Left ventricle myocardium inferior (tissue), 1 donor: ENCODE data around the gene ACADSB. TPM values are rescaled to one million over a fixed set of nuclear protein-coding genes. Genes with fewer than 3 reads are reported as not detected.

Source experiments
- DNase-seq: peaks from one replicate; pipeline ENCODE4 v3.0.0-alpha.2; 2020
- H3K27ac ChIP-seq: fragments of 200-600 bp; replicated peaks from 2 replicates; pipeline ENCODE4 v1.8.0; 2021
- H3K27me3 ChIP-seq: fragments of 200-600 bp; 2 replicates; pipeline ENCODE4 v1.8.0; 2021; ENCODE audit warnings: low read depth
- H3K36me3 ChIP-seq: fragments of 200-600 bp; 2 replicates; pipeline ENCODE4 v1.8.0; 2021
- H3K4me1 ChIP-seq: fragments of 200-600 bp; 2 replicates; pipeline ENCODE4 v1.8.0; 2021
- H3K4me3 ChIP-seq: fragments of 200-600 bp; 2 replicates; pipeline ENCODE4 v1.8.0; 2021; ENCODE audit warnings: mild to moderate bottlenecking, moderate library complexity
- H3K9me3 ChIP-seq: fragments of 200-600 bp; replicated peaks from 2 replicates; pipeline ENCODE4 v1.8.0; 2021
- CTCF ChIP-seq: fragments of 200-600 bp; IDR thresholded peaks from 2 replicates; pipeline ENCODE4 v1.8.0; 2021; ENCODE audit warnings: antibody characterized with exemption, mild to moderate bottlenecking, borderline replicate concordance
- intact Hi-C: fragments of 100-400 bp; cut with micrococcal nuclease; formaldehyde crosslinking; loops from one replicate; pipeline ENCODE4 v1.11.0; 2022
- total RNA-seq: library from RNA; stranded (reverse); fragmentation: NEBNext Ultra II Directional; extraction: Animal tissue kit (Norgen Biotek cat#: 25700); gene quantifications from one replicate; pipeline ENCODE4 v1.2.1, GENCODE V29; 2021
- donor health status: DM: no; HTN: yes; CAD: no; lungs with severe emphysema.

ACADSB gene
- total RNA-seq, 1 donor from 2014 or later = 109 TPM

GRCh38 chr10:122986335-122986734 lies 22.5 kb upstream of the ACADSB start:
- TF ChIP-seq CTCF = no peak
- Histone ChIP-seq H3K36me3 (peaks cover 6% of the 10 kb centered on the region), H3K4me3 (no peak overlapping the region), H3K27ac (no peak overlapping the region), H3K27me3 (no peaks in the 10 kb centered on the region), H3K9me3 (no peaks in the 10 kb centered on the region), H3K4me1 (no peaks in the 10 kb centered on the region)
- DNase-seq = no peak
- intact Hi-C loops = no loop called here

DNA sequence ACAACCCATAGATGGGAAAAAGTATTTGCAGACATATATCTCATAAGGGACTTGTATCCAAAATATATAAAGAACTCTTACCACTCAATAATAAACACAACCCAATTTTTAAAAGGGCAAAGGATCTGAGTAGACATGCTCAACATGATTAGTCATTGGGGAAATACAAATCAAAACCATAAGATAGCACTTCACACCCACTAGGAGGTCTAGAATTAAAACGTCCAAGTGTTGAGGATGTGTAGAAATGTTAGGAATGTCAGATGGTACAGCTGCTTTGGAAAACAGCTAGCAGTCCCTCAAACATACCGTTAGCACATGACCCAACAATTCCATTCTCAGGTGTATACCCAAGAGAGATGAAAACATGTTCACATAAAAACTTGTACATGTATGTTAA lies 20.3 kb upstream of the ACADSB start:
- Histone ChIP-seq H3K27me3 (no peaks in the 10 kb centered on the region), H3K36me3 (peaks cover 9% of the 10 kb centered on the region)

DNA sequence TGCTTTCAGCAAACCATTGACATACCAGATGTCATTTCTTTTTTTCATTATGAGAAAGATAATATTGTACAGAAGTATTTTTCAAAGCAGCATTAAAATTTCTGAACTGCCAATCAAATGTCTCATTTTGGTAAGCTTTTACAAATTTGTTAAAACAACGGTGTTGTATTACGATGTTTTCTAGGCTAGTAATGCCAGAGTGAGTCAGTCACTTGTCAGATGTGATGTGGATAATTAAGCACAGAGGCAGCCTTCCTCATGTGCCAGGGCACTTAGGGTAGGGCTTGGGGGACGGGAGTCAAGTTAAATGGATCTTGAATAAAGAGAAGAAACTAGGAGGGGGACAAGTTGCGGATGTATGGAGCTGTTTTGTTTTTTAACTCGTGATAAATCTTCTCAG lies 18.5 kb upstream of the ACADSB start:
- Histone ChIP-seq H3K27ac (no peak overlapping the region), H3K4me1 (no peaks in the 10 kb centered on the region), H3K4me3 (no peak overlapping the region), H3K9me3 (no peaks in the 10 kb centered on the region), H3K27me3 (no peaks in the 10 kb centered on the region), H3K36me3 (peaks cover 22% of the 10 kb centered on the region)
- intact Hi-C loops = no loop called here
- no peak for TF ChIP-seq CTCF
- no peak for DNase-seq

More for the DNA sequence above, 20.3 kb upstream of the ACADSB start:
- H3K27ac ChIP-seq = no peak overlapping the region
- intact Hi-C loops = no loop called here
- no peak for DNase-seq
- no peak overlapping the region for H3K4me3 ChIP-seq
- H3K9me3 ChIP-seq = no peaks in the 10 kb centered on the region
- H3K4me1 ChIP-seq = no peaks in the 10 kb centered on the region
- no peak for TF ChIP-seq CTCF

DNA sequence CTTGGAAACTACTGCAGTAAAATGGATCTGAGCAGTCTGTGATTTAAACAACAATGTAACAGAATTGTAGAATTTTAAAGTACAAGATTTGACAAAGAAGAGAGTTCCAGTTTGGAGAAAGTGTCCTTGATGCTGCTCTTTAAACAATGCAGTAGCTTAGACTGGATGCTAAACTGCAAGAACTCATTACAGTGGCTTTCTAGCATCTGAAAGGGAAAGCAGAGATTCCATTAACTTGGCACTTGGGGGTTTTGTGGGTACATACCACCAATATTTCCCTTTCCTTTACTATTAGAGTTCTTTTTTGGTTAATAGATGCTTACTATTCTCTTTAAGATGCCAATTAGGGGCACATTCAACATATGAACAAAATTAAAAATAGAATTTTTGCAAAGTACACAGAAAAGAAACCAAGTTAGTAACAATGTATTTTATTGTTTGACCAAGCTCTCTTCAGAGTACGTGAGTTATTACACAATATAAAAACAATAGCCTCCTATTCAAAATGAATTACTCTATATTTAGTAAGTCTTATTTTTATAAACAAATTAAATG lies 16.7 kb upstream of the ACADSB start:
- H3K9me3 ChIP-seq = no peaks in the 10 kb centered on the region
- H3K27ac ChIP-seq = no peak overlapping the region
- H3K27me3 ChIP-seq = no peaks in the 10 kb centered on the region
- intact Hi-C loops = no loop called here
- no peaks in the 10 kb centered on the region for H3K4me1 ChIP-seq
- H3K4me3 ChIP-seq = no peak overlapping the region
- DNase-seq = no peak
- TF ChIP-seq CTCF = no peak
- peaks cover 36% of the 10 kb centered on the region for H3K36me3 ChIP-seq

DNA sequence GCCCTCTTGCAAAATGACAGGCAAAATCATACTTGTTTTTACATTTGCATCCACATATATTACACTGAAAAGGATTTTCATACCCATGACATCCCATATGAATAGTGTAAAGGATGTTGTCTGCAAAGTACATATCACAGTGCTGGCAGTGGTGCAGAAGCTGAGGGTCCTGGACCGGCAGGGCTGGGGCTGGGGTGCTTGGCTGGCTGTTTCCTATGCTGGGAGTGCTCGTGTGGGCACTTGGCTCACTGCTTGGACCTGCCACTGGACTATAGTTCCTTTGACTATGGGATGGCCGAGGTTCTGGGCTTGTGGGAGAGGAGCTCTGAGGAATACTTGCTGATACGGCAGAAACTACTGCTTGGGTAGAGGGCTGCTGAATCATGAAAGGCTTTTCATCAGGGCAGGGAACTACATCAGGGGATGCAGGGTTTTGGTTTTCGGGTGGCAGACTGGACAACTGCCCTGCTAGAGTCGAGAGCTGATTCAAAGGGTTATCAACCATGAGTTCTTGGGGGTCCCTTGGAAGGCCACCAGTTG lies 14.9 kb upstream of the ACADSB start:
- Histone ChIP-seq H3K9me3 (no peaks in the 10 kb centered on the region), H3K27ac (no peak overlapping the region), H3K27me3 (no peaks in the 10 kb centered on the region), H3K4me3 (no peak overlapping the region), H3K36me3 (peaks cover 46% of the 10 kb centered on the region), H3K4me1 (peaks cover 7% of the 10 kb centered on the region)
- TF ChIP-seq CTCF = no peak
- no peak for DNase-seq
- intact Hi-C loops = no loop called here
